Islet of Langerhans (tissue), 1 donor: ENCODE results near the gene BBS9.

Source experiments
- FAIRE-seq: peaks from one replicate; lab custom pipeline; 2011; peaks lifted over from hg19 to GRCh38; lab: Jason Lieb, UNC

BBS9 gene

DNA sequence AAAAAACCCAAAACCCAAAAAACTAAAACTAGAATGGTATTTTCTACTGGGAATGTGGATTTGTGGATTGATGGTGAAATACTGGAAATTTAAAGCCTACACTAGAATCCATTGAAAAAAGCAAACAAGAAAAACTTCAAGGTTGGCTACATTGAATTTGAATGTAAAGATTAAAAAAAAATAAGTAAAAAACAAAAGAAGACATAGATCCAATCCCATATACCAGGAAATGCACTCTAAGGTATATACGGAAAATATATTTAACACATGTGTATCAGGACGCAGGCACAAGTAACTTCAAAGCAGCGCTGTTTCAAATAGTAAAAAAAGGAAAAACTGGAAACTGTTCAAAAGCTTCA lies 754 bp upstream of the BBS9 start:
- FAIRE-seq: no peak

DNA sequence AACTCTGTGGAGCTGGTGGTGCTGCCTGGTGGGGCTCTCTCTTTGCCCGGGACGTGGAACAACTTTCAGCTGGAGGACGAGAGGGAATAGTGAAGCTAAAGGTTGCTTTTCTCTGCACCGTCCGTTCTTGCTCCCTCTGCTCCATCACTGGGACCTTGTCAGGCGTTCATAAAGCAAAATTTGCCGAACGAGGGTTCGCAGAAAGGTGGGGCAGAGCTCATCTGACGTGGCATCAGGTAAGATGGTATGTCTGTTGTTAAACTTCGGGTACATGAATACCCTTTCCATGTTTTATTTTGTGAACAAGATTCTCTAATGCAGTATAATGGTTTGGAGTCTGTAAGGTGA lies 416 bp downstream of the BBS9 start:
- no peak for FAIRE-seq

DNA sequence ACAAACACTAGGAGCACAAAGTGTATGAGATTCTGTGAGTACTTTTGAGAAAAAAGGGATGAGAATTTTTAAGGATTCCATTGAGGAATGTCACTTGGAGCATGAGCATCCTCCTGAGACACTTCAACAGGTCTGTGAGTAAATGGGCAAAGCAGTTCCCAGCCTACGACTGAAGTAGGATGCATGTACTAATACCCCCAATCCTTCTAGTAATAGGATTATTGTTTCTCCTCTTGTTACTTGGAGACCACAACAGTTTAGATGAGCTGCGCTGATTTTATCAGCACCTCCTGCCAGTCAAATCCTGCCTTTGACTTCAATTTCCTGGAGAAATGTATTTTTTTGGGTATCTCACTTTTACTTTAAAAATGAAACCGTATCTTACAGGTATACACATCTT lies 820 bp downstream of the BBS9 start:
- no peak for FAIRE-seq

GRCh38 chr7:33137103-33137502 lies 7.7 kb downstream of the BBS9 start:
- no peak for FAIRE-seq

DNA sequence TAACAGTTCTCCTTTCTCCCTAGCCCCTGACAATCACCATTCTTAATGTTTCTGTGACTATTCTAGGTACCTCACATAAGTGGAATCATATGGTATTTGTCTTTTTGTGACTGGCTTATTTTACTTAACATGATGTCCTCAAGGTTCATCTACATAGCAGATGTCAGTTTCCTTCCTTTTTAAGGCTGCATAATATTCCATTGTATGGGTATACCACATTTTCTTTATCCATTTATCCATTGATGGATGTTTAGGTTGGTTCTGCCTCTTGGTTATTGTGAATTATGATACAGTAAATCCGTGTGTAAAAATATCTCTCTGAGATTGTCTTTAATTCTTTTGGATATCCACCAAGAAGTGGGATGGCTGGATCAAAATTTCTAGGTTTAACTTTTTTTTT lies 13.2 kb downstream of the BBS9 start:
- FAIRE-seq: no peak

DNA sequence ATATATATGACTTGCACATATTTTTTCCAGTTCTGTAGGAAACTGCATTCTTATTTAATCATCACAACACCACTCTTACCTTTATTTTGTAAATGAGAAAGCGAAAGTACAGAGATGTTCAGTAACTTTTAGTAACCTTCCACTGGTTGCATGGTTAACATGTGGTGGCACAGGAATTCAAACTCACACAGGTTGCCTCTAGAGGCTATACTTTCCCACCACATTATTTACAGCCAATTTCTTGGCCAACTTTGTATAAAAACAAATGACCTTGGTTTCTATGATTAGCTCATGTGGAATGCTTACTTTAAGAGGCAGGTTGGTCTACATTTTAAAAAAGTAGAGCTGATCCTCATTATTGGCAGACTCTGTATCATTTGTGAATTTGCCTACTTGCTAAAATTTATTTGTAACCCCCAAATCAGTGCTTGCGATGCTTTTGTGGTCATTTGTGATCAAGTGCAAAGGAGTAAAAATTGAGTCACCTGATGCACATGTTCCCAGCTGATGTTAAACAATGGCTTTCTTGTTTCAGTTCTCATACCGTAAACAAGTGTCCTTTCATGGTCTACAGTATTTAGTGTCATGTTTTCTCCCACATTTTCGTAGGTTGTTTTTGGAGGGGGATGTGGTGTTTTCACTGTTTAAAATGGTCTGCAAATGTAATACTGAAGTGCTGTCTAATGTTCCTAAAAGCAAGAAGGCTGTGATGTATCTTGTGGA lies 14.8 kb downstream of the BBS9 start:
- no peak for FAIRE-seq

- FAIRE-seq: no peak
Measured at GRCh38 chr7:33145156-33145555, 15.8 kb downstream of the BBS9 start.

GRCh38 chr7:33152087-33152486 lies 22.7 kb downstream of the BBS9 start:
- FAIRE-seq: no peak

- no peak for FAIRE-seq
Measured at GRCh38 chr7:33155811-33156210, 26.4 kb downstream of the BBS9 start.

DNA sequence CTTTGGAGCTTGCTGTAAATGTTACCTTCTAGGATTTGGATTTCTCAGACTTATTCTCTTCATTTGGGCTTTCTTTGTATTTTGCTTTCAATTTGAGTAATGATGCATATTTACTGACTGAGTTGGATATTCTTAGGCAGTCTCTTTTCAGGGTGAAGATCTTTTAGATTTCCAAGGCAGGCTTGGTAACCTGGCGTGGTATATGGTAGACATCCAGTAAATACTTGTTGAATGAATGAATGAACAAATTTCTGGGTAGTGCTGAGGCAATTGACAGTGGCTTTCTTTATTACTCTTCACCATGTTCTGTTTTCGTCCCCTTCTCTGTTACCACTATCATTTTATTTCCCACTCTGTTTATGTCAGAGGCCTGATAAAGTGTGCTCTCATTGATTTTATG lies 27.1 kb downstream of the BBS9 start:
- no peak for FAIRE-seq

DNA sequence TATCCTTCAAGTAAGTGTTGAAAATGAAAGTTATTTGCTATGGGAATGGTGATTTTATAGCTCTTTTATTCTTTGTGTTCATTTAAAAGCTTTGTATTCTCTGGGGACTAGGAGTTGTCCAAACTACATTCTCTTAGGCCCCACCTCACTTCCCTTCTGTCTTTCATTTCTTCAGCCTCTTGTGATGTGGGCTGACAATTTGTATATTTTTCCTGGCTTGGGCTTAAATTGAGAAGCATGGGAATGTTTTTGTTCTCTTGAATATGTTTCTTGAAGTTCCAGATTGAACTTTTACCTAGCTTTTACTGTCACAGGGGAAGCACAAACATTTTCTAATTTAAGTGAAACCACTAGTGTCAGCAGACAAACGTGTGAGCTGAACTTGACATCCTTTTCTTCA lies 27.9 kb downstream of the BBS9 start:
- no peak for FAIRE-seq

DNA sequence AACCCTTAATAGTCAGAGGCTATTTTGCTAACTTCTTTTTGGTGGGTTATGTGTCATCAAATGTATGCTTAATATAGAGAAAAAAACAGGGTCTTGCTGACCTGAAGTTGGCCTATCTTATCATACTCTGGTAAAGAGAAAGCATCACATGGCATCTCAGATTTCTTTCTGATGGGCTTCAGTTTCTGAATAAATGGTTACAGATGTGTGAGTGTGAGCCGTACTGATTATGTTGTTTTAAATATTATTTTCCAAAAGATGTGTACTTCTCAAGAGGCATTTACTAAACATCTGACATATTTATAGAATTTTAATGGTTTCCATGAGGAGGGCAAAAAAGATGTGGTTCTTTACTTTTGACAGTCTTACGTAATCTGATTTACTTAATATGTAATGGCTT lies 28.4 kb downstream of the BBS9 start:
- FAIRE-seq: no peak

GRCh38 chr7:33177876-33178275 lies 48.5 kb downstream of the BBS9 start:
- FAIRE-seq: no peak

- FAIRE-seq: no peak
Measured at GRCh38 chr7:33179519-33179918, 50.2 kb downstream of the BBS9 start.

DNA sequence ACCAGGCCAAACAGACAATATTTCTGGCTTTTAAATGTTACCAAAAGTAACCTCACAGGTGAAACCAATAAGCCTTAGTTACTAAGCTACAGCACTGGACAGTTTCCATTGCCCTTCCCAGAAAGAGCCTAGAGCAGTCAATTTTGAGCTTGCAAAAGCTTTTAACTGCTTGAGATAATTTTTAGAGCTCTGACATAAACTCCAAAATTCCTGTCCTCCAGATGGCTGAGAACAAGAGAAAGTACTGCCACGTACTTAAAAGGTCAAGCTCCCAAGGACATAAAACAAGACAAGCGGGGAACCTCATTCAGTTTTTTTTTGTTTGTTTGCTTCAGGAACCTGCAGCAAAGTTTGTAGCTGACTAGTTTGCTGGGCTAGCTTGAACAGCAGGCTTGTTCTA lies 54.1 kb downstream of the BBS9 start:
- no peak for FAIRE-seq

DNA sequence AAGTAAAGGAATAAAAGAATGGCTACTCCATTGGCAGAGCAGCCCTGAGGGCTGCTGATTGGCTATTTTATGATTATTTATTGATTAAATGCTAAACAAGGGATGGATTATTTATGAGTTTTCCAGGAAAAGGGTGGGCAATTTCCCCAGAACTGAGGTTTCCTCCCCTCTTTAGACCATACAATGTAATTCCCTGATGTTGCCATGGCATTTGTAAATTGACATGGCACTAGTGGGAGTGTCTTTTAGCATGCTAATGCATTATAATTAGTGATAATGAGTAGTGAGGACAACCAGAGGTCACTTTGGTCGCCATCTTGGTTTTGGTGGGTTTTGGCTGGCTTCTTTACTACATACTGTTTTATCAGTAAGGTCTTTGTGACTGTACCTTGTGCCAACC lies 55.5 kb downstream of the BBS9 start:
- no peak for FAIRE-seq

GRCh38 chr7:33185786-33186185 lies 56.4 kb downstream of the BBS9 start:
- no peak for FAIRE-seq

DNA sequence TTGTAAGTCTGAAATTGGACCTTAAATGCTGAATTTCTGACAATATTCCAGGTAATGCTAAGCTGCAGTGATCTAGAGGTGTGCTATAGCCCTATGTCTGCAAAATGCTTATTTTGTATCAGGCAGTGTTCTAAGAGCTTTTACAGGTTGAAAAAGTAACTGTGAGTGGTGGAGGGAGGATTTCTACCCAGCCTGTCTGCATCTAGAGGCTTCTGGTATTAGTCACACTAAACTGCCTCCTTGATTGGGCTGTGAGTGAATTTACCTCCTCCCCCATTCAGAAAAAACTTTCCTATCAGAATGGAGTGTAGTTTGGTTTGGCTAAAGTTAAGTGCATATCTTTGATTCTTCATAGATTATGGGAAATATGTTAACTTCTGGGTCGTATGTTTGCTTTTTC lies 56.8 kb downstream of the BBS9 start:
- no peak for FAIRE-seq

- FAIRE-seq: no peak
Measured at GRCh38 chr7:33190688-33191304, 61.4 kb downstream of the BBS9 start.

GRCh38 chr7:33191340-33191739 lies 62.0 kb downstream of the BBS9 start:
- peak; percentile 24 for FAIRE-seq

DNA sequence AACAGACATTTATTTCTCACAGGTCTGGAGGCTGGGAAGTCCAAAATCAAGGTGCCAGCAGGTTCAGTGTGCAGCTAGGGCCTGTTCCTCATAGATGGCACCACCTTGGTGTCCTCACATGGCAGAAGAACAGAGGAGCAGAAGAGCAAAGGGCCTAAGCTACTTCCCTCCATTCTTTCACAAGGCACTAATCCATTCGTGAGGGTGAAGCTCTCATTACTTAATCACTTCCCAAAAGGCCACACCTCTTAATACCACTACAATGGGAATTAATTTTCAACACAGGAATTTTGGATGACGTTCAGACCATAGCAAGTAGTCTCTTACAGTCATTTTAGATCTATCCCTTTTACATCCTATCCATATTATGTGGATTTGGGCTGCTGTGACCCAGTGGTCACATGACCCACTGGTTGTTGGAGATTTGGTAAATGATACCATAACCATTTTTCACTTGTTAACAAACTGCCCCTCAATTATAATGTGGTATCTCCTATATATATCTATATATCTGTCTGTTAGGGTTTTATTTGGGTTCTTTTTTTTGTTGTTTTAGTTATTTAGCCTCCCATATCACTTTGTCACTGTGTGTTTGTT lies 63.4 kb downstream of the BBS9 start:
- FAIRE-seq: no peak

DNA sequence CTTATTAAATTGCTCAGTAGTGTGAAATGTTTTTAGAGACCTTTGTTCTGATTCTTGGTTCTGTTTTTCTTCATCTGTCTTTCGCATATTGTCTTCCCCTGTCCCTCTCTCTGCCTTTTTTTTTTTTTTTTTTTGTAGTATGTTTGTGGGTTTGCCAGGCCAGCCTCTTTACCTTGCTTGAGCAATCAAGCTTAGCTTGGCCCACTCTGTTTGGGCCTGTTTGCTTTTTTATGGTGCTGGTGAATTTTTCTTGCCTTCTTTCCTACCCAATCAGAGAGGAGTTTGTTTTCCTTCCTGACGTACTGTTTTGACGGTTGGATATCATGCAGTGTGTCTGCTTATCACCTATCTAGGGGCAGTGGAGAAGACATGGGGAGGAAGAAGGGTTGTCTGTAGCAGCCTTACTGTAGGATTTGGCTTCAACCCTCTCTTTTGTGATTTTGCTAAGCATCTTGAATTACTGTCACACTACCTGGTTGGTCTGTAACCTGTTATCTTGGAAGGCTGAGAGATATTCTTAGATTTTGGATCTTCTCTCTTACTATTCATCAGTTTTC lies 64.0 kb downstream of the BBS9 start:
- FAIRE-seq: no peak

- no peak for FAIRE-seq
Measured at GRCh38 chr7:33195264-33195663, 65.9 kb downstream of the BBS9 start.

DNA sequence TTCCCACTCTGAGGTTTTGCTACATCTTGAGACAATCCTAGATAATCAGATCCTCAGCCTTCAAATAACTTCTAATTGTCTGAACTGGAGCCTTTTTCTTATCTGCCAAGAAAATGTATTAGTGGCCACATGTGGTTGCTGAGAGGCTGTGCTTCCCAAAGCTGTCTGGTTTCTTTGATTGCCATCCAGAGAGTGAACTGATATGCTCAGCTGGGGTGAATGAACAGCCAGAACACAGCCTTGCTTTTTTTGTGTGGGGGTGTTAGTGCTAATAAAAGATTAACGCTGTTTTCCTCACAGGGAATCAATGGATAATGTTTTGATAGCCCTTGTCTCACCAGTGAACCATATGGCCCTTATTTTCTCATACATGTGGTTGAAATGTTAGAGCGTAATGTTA lies 66.9 kb downstream of the BBS9 start:
- no peak for FAIRE-seq
